ENCODE measurements around the gene KCNJ4.
A peak's percentile ranks its signal among the peaks of the same experiment; 100 is the strongest.

Gene KCNJ4

GRCh38 chr22:38435010-38435409 is 20.0 kb downstream of the KCNJ4 start:
- Histone ChIP-seq H3K4ac (ENCODE audit: low read length) (no peak overlapping the region), H3K27ac (replicated peaks; ENCODE audit: low read length) (no peak overlapping the region), H2BK5ac (ENCODE audit: low read length) (no peak overlapping the region), H3K27me3 (ENCODE audit: control insufficient read depth in 3 of 3, insufficient read depth in 3 of 3, low read depth in 1 of 3, low read length in 3 of 3) (no peaks in the 10 kb centered on the region), H3K14ac (ENCODE audit: low read length) (no peak overlapping the region), H3K23ac (ENCODE audit: low read depth, low read length, poor library complexity) (no peak overlapping the region), H2BK120ac (ENCODE audit: low read depth, low read length) (no peak overlapping the region), H3K18ac (ENCODE audit: low read length) (no peak overlapping the region), H2BK15ac (ENCODE audit: low read length) (no peak overlapping the region), H3K9ac (ENCODE audit: low read depth, low read length, poor library complexity) (peak overlapping the region; percentile 45), H4K8ac (ENCODE audit: low read depth, low read length) (no peak overlapping the region), H2AFZ (ENCODE audit: low read length) (no peak overlapping the region), H3K36me3 (replicated peaks in 1 of 2; ENCODE audit: control insufficient read depth in 2 of 2, insufficient read depth in 2 of 2, low read length in 2 of 2) (no peaks in the 10 kb centered on the region), H3K4me3 (ENCODE audit: low read length in 2 of 2) (no peak overlapping the region), H2BK12ac (ENCODE audit: low read length) (no peak overlapping the region), H3K4me1 (ENCODE audit: control insufficient read depth in 2 of 2, insufficient read depth in 1 of 2, low read depth in 1 of 2, low read length in 2 of 2) (peaks cover 4 to 12% of the 10 kb centered on the region in 2 donors), H2AK5ac (ENCODE audit: low read depth, low read length) (no peak overlapping the region), H3K79me1 (ENCODE audit: low read depth, low read length) (no peaks in the 10 kb centered on the region), H3K9me3 (replicated peaks in 1 of 2; ENCODE audit: control insufficient read depth in 2 of 2, insufficient read depth in 1 of 2, low read depth in 1 of 2, low read length in 2 of 2) (no peaks in the 10 kb centered on the region), H3K4me2 (ENCODE audit: insufficient read depth, low read length, poor library complexity, severe bottlenecking) (no peak overlapping the region), H4K91ac (ENCODE audit: low read depth, low read length, poor library complexity) (no peak overlapping the region)
- DNase-seq (ENCODE audit: low spot score), result no peak
- no CpG with 5 or more reads among the region's 4 CpGs for WGBS, 2 donors (ENCODE audit: extremely low coverage in 2 of 2, insufficient read length in 2 of 2, insufficient replicate concordance in 1 of 2)

- H2BK120ac ChIP-seq (ENCODE audit: low read depth, low read length), result no peak overlapping the region
- H3K27ac ChIP-seq (replicated peaks; ENCODE audit: low read length), result no peak overlapping the region
- H2BK15ac ChIP-seq (ENCODE audit: low read length), result no peak overlapping the region
- no peak for DNase-seq (ENCODE audit: low spot score)
- H2BK5ac ChIP-seq (ENCODE audit: low read length), result no peak overlapping the region
- peaks cover 12 to 20% of the 10 kb centered on the region in 2 donors for H3K4me1 ChIP-seq (ENCODE audit: control insufficient read depth in 2 of 2, insufficient read depth in 1 of 2, low read depth in 1 of 2, low read length in 2 of 2)
- no peak overlapping the region for H4K91ac ChIP-seq (ENCODE audit: low read depth, low read length, poor library complexity)
- peak overlapping the region; percentile 71 for H2AK5ac ChIP-seq (ENCODE audit: low read depth, low read length)
- H2AFZ ChIP-seq (ENCODE audit: low read length), result no peak overlapping the region
- no peaks in the 10 kb centered on the region for H3K9me3 ChIP-seq (replicated peaks in 1 of 2; ENCODE audit: control insufficient read depth in 2 of 2, insufficient read depth in 1 of 2, low read depth in 1 of 2, low read length in 2 of 2)
- H3K27me3 ChIP-seq (ENCODE audit: control insufficient read depth in 3 of 3, insufficient read depth in 3 of 3, low read depth in 1 of 3, low read length in 3 of 3), result no peaks in the 10 kb centered on the region
- H3K79me1 ChIP-seq (ENCODE audit: low read depth, low read length), result no peaks in the 10 kb centered on the region
- no peaks in the 10 kb centered on the region for H3K36me3 ChIP-seq (replicated peaks in 1 of 2; ENCODE audit: control insufficient read depth in 2 of 2, insufficient read depth in 2 of 2, low read length in 2 of 2)
- H3K14ac ChIP-seq (ENCODE audit: low read length), result no peak overlapping the region
- no peak overlapping the region for H3K4ac ChIP-seq (ENCODE audit: low read length)
- H3K9ac ChIP-seq (ENCODE audit: low read depth, low read length, poor library complexity), result no peak overlapping the region
- H3K4me3 ChIP-seq (ENCODE audit: low read length in 2 of 2), result no peak overlapping the region
- H3K4me2 ChIP-seq (ENCODE audit: insufficient read depth, low read length, poor library complexity, severe bottlenecking), result no peak overlapping the region
- H3K23ac ChIP-seq (ENCODE audit: low read depth, low read length, poor library complexity), result no peak overlapping the region
- no CpG with 5 or more reads among the region's 8 CpGs for WGBS, 2 donors (ENCODE audit: extremely low coverage in 2 of 2, insufficient read length in 2 of 2, insufficient replicate concordance in 1 of 2)
- H3K18ac ChIP-seq (ENCODE audit: low read length), result peak overlapping the region; percentile 80
- H2BK12ac ChIP-seq (ENCODE audit: low read length), result no peak overlapping the region
- no peak overlapping the region for H4K8ac ChIP-seq (ENCODE audit: low read depth, low read length)
These were observed 21.1 kb downstream of the KCNJ4 start for GRCh38 chr22:38433871-38434270.

GRCh38 chr22:38432264-38432663 is 22.7 kb downstream of the KCNJ4 start:
- no peak overlapping the region for H2AK5ac ChIP-seq (ENCODE audit: low read depth, low read length)
- H3K4me2 ChIP-seq (ENCODE audit: insufficient read depth, low read length, poor library complexity, severe bottlenecking), result no peak overlapping the region
- no peak overlapping the region for H2BK5ac ChIP-seq (ENCODE audit: low read length)
- H3K9me3 ChIP-seq (replicated peaks in 1 of 2; ENCODE audit: control insufficient read depth in 2 of 2, insufficient read depth in 1 of 2, low read depth in 1 of 2, low read length in 2 of 2), result no peaks in the 10 kb centered on the region
- DNase-seq (ENCODE audit: low spot score), result no peak
- no peak overlapping the region for H2BK15ac ChIP-seq (ENCODE audit: low read length)
- H4K91ac ChIP-seq (ENCODE audit: low read depth, low read length, poor library complexity), result no peak overlapping the region
- no peak overlapping the region for H3K9ac ChIP-seq (ENCODE audit: low read depth, low read length, poor library complexity)
- no peaks in the 10 kb centered on the region for H3K36me3 ChIP-seq (replicated peaks in 1 of 2; ENCODE audit: control insufficient read depth in 2 of 2, insufficient read depth in 2 of 2, low read length in 2 of 2)
- H3K79me1 ChIP-seq (ENCODE audit: low read depth, low read length), result no peaks in the 10 kb centered on the region
- H3K27me3 ChIP-seq (ENCODE audit: control insufficient read depth in 3 of 3, insufficient read depth in 3 of 3, low read depth in 1 of 3, low read length in 3 of 3), result no peaks in the 10 kb centered on the region
- H2AFZ ChIP-seq (ENCODE audit: low read length), result no peak overlapping the region
- H3K4me1 ChIP-seq (ENCODE audit: control insufficient read depth in 2 of 2, insufficient read depth in 1 of 2, low read depth in 1 of 2, low read length in 2 of 2), result peaks cover 12 to 20% of the 10 kb centered on the region in 2 donors
- H3K18ac ChIP-seq (ENCODE audit: low read length), result no peak overlapping the region
- no peak overlapping the region for H3K14ac ChIP-seq (ENCODE audit: low read length)
- no peak overlapping the region for H4K8ac ChIP-seq (ENCODE audit: low read depth, low read length)
- no peak overlapping the region for H3K4me3 ChIP-seq (ENCODE audit: low read length in 2 of 2)
- no peak overlapping the region for H3K27ac ChIP-seq (replicated peaks; ENCODE audit: low read length)
- no CpG with 5 or more reads among the region's 1 CpG for WGBS, 2 donors (ENCODE audit: extremely low coverage in 2 of 2, insufficient read length in 2 of 2, insufficient replicate concordance in 1 of 2)
- no peak overlapping the region for H2BK120ac ChIP-seq (ENCODE audit: low read depth, low read length)
- no peak overlapping the region for H2BK12ac ChIP-seq (ENCODE audit: low read length)
- no peak overlapping the region for H3K23ac ChIP-seq (ENCODE audit: low read depth, low read length, poor library complexity)
- no peak overlapping the region for H3K4ac ChIP-seq (ENCODE audit: low read length)

GRCh38 chr22:38431266-38432010 is 23.6 kb downstream of the KCNJ4 start:
- H4K8ac ChIP-seq (ENCODE audit: low read depth, low read length), result no peak overlapping the region
- no peaks in the 10 kb centered on the region for H3K79me1 ChIP-seq (ENCODE audit: low read depth, low read length)
- peak overlapping the region; percentile 52 for H3K18ac ChIP-seq (ENCODE audit: low read length)
- peak overlapping the region; percentile 41 for H2AFZ ChIP-seq (ENCODE audit: low read length)
- H2BK5ac ChIP-seq (ENCODE audit: low read length), result peak overlapping the region; percentile 19
- H3K23ac ChIP-seq (ENCODE audit: low read depth, low read length, poor library complexity), result no peak overlapping the region
- no peak overlapping the region for H3K27ac ChIP-seq (replicated peaks; ENCODE audit: low read length)
- no peak overlapping the region for H3K4me3 ChIP-seq (ENCODE audit: low read length in 2 of 2)
- H2BK15ac ChIP-seq (ENCODE audit: low read length), result peak overlapping the region; percentile 59
- no peak overlapping the region for H4K91ac ChIP-seq (ENCODE audit: low read depth, low read length, poor library complexity)
- no peak overlapping the region for H2BK12ac ChIP-seq (ENCODE audit: low read length)
- no peaks in the 10 kb centered on the region for H3K36me3 ChIP-seq (replicated peaks in 1 of 2; ENCODE audit: control insufficient read depth in 2 of 2, insufficient read depth in 2 of 2, low read length in 2 of 2)
- H3K14ac ChIP-seq (ENCODE audit: low read length), result peak overlapping the region; percentile 31
- DNase-seq (ENCODE audit: low spot score), result no peak
- H2BK120ac ChIP-seq (ENCODE audit: low read depth, low read length), result peak overlapping the region; percentile 88
- peaks cover 12 to 20% of the 10 kb centered on the region in 2 donors for H3K4me1 ChIP-seq (ENCODE audit: control insufficient read depth in 2 of 2, insufficient read depth in 1 of 2, low read depth in 1 of 2, low read length in 2 of 2)
- no peaks in the 10 kb centered on the region for H3K9me3 ChIP-seq (replicated peaks in 1 of 2; ENCODE audit: control insufficient read depth in 2 of 2, insufficient read depth in 1 of 2, low read depth in 1 of 2, low read length in 2 of 2)
- WGBS, 2 donors (ENCODE audit: extremely low coverage in 2 of 2, insufficient read length in 2 of 2, insufficient replicate concordance in 1 of 2), result no CpG with 5 or more reads among the region's 12 CpGs
- no peaks in the 10 kb centered on the region for H3K27me3 ChIP-seq (ENCODE audit: control insufficient read depth in 3 of 3, insufficient read depth in 3 of 3, low read depth in 1 of 3, low read length in 3 of 3)
- no peak overlapping the region for H3K9ac ChIP-seq (ENCODE audit: low read depth, low read length, poor library complexity)
- H3K4me2 ChIP-seq (ENCODE audit: insufficient read depth, low read length, poor library complexity, severe bottlenecking), result no peak overlapping the region
- H3K4ac ChIP-seq (ENCODE audit: low read length), result no peak overlapping the region
- H2AK5ac ChIP-seq (ENCODE audit: low read depth, low read length), result peak overlapping the region; percentile 96

All from neuronal stem cell (in vitro differentiated cells).